Kidney (tissue), 14 donors: ENCODE data around the gene ADAMTS15. TPM values are rescaled to one million over a fixed set of nuclear protein-coding genes. Genes with fewer than 3 reads are reported as not detected.

Experiments
- DNase-seq, 5 donors: peaks; one replicate each; pipeline ENCODE4 v3.0.0-alpha.2; 2013 to 2020
- FAIRE-seq: peaks from 2 replicates; lab custom pipeline; 2012; peaks lifted over from hg19 to GRCh38; lab: Jason Lieb, UNC
- H3K27ac ChIP-seq, 2 donors: one replicate each; pipeline ENCODE4 v1.7.0; 2013; ENCODE audit warnings: low read depth in 2 of 2, low read length in 2 of 2, inconsistent platforms in 1 of 2
- H3K27me3 ChIP-seq: one replicate; pipeline ENCODE4 v1.7.1; 2013; ENCODE audit warnings: low read length, inconsistent platforms; ENCODE audit not compliant: control insufficient read depth, insufficient read depth
- H3K36me3 ChIP-seq, 3 donors: one replicate each; pipeline versions ENCODE4 v1.7.0 to v1.7.1; 2013; ENCODE audit warnings: low read length in 3 of 3, control low read depth in 1 of 3, inconsistent platforms in 1 of 3; ENCODE audit not compliant: insufficient read depth in 3 of 3, control insufficient read depth in 2 of 3
- H3K4me1 ChIP-seq, 3 donors: one replicate each; pipeline versions ENCODE4 v1.7.0 to v1.7.1; 2013; ENCODE audit warnings: low read length in 3 of 3, inconsistent platforms in 1 of 3, low read depth in 1 of 3; ENCODE audit not compliant: control insufficient read depth in 2 of 3, insufficient read depth in 2 of 3
- H3K4me3 ChIP-seq, 3 donors: one replicate each; pipeline versions ENCODE4 v1.7.0 to v1.8.1; 2013; ENCODE audit warnings: low read length in 3 of 3, control low read depth in 1 of 3, inconsistent platforms in 1 of 3
- H3K9ac ChIP-seq, 3 donors: one replicate each; pipeline versions ENCODE4 v1.7.0 to v1.7.1; 2013; ENCODE audit warnings: low read length in 3 of 3, control low read depth in 1 of 3, inconsistent platforms in 1 of 3
- H3K9me3 ChIP-seq, 3 donors: one replicate each; pipeline versions ENCODE4 v1.7.0 to v1.7.1; 2013; ENCODE audit warnings: low read length in 3 of 3, control low read depth in 1 of 3, inconsistent platforms in 1 of 3; ENCODE audit not compliant: control insufficient read depth in 2 of 3, insufficient read depth in 1 of 3
- intact Hi-C: fragments of 100-400 bp; cut with DNase I; formaldehyde crosslinking; loops from one replicate; pipeline ENCODE4 v1.11.1; 2022
- polyA plus RNA-seq: library from polyadenylated mRNA; stranded (reverse); fragments of 350-450 nt; fragmentation: Illumina TruSeq; extraction: RNeasy Lipid Tissue Mini Kit (QIAGEN cat#74804); gene quantifications from one replicate; pipeline ENCODE4 v1.2.3, GENCODE V29; 2014; ENCODE audit warnings: low read depth, low replicate concordance; ENCODE audit not compliant: insufficient read depth
- total RNA-seq: library from RNA; stranded (reverse); fragmentation: NEBNext Ultra II Directional; extraction: Animal tissue kit (Norgen Biotek cat#: 25700); gene quantifications from one replicate; pipeline ENCODE4 v1.2.1, GENCODE V29; 2021
- TF ChIP-seq, protein P1 (sequence below): IDR thresholded peaks from 3 replicates; pipeline ENCODE4 v1.5.1; 2012; ENCODE audit warnings: mild to moderate bottlenecking, moderate library complexity, borderline replicate concordance; ENCODE audit not compliant: insufficient read depth; ENCODE audit errors: extremely low read depth
- donor health status: control.
- donor health status: control.
- donor health status: control.
- donor health status: control.
- donor health status: control.
- donor health status: DM: yes; HTN: yes; CAD: no.
- donor health status: Normal renal cell carcinoma (clear cell type).

The ADAMTS15 gene
- total and polyA plus RNA-seq, 2 donors from 2014 or later = 3.6 to 6.2 TPM

DNA sequence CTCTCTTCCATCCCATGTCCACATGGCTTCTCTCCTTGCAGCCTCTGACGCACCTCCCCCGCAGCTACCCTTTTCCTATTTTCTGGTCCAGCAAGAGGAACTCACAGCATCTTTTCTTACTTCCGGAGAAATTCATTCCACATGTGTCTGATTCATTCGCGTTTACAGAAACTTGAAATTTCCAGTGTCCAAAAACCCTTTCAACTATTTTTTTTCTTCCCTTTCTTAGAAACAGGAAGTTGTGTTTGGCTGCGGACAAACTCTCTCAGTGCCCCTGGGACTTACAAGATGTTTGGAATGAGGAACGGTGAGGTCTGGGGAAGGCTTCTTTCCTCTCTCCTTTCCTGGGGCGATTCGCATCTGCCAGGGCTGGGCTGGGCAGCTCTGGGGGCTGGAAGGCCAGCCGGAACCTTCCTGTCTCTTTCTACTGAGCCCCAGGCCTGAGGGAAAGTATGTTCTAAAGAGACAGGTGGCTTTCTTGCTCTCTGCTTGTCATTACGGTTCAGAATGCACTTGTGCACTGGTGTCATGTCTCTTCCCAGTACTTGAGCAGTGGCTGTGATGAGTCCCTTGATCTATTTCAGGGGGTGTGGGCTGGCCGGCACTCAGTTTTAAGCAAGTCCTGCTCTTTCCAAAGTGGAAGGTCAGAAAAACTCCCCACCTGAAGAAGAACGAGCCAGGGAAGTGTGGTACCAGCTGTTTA is 47.5 kb upstream of the ADAMTS15 start:
- Histone ChIP-seq H3K9ac (no peak overlapping the region), H3K4me1 (peaks cover 3 to 6% (median 4%) of the 10 kb centered on the region in 3 donors), H3K4me3 (no peak overlapping the region), H3K27ac (no peak overlapping the region), H3K9me3 (no peaks in the 10 kb centered on the region), H3K36me3 (no peaks in the 10 kb centered on the region), H3K27me3 (no peaks in the 10 kb centered on the region)
- TF ChIP-seq, protein P1, sequence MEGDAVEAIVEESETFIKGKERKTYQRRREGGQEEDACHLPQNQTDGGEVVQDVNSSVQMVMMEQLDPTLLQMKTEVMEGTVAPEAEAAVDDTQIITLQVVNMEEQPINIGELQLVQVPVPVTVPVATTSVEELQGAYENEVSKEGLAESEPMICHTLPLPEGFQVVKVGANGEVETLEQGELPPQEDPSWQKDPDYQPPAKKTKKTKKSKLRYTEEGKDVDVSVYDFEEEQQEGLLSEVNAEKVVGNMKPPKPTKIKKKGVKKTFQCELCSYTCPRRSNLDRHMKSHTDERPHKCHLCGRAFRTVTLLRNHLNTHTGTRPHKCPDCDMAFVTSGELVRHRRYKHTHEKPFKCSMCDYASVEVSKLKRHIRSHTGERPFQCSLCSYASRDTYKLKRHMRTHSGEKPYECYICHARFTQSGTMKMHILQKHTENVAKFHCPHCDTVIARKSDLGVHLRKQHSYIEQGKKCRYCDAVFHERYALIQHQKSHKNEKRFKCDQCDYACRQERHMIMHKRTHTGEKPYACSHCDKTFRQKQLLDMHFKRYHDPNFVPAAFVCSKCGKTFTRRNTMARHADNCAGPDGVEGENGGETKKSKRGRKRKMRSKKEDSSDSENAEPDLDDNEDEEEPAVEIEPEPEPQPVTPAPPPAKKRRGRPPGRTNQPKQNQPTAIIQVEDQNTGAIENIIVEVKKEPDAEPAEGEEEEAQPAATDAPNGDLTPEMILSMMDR = no peak
- intact Hi-C loops = no loop called here
- DNase-seq (peak in 2 of 5 donors; percentile 25 to 59), FAIRE-seq (no peak)

DNA sequence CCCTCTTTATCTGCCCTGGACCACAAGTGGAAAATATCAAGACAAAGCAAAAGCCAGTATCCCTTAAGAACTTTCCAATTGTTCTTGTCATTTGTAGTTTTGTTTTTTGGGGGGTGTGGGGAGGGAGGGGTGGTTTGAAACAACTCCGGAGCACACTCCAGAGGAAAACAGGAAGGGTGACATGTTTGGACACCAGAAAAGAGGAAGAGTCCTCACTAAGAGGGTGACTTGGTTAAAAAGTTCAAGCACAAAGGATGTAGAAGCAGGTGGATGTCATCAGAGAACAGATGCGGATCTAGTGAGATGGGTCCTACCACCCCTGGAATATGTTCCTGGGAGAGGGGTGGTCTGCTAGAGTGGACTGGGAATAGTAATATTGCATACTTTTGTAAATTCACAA is 45.9 kb upstream of the ADAMTS15 start:
- FAIRE-seq (no peak), DNase-seq (no peak)
- TF ChIP-seq, protein P1 = no peak
- no peaks in the 10 kb centered on the region for H3K9me3 ChIP-seq
- intact Hi-C loops = no loop called here
- H3K27me3 ChIP-seq = no peaks in the 10 kb centered on the region
- no peak overlapping the region for H3K27ac ChIP-seq
- no peaks in the 10 kb centered on the region for H3K36me3 ChIP-seq
- H3K9ac ChIP-seq = no peak overlapping the region
- no peak overlapping the region for H3K4me3 ChIP-seq
- H3K4me1 ChIP-seq = peaks cover under 1 to 6% (median 3%) of the 10 kb centered on the region in 3 donors

DNA sequence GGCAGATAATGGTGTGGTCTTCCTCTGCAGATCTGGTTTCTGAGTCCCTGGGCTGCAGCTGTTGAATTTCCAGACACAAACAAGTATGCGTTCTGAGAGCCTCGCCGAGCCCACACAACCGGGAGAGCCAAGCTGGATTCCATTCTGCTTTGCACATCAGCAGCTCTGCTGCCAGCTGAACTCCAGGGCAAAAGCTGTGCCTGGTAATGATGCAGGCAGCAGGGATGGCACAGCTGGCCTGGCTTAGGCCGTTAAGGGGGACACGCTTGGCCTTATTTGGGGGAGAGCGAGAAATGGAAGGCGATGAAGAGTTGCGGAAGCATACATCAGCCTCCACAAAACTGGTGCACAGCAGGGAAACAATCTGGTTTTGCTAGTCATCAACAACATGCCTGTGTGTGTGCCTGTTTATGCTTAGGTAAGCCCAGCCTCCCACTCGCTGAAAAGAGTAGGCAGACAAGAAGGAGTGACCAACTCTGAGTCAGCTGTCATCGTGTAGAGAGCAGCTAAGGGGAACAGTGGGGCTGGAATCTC is 45.1 kb upstream of the ADAMTS15 start:
- H3K4me1 ChIP-seq = peaks cover 0 to 6% (median 3%) of the 10 kb centered on the region in 3 donors
- no peaks in the 10 kb centered on the region for H3K27me3 ChIP-seq
- FAIRE-seq (no peak), DNase-seq (peak in 4 of 5 donors; percentile 66 to 83 (median 76))
- H3K9ac ChIP-seq = no peak overlapping the region
- H3K9me3 ChIP-seq = no peaks in the 10 kb centered on the region
- intact Hi-C loops = no loop called here
- no peaks in the 10 kb centered on the region for H3K36me3 ChIP-seq
- no peak overlapping the region for H3K4me3 ChIP-seq
- TF ChIP-seq, protein P1 = no peak
- no peak overlapping the region for H3K27ac ChIP-seq
